CD8-positive, alpha-beta memory T cell (primary cell): ENCODE measurements around the gene CATSPER3. TPM values are rescaled to one million over a fixed set of nuclear protein-coding genes. Genes with fewer than 3 reads are reported as not detected.
A peak's percentile ranks its signal among the peaks of the same experiment; 100 is the strongest.

ENCODE experiments used
- CTCF ChIA-PET: fragments of 350-600 bp; sonication (Branson Sonifier 250); formaldehyde crosslinking; loops from one replicate; lab custom pipeline; 2021; ENCODE audit warnings: antibody characterized with exemption; lab: Charles Lee
- POLR2A ChIA-PET: fragments of 350-600 bp; sonication (Branson Sonifier 250); formaldehyde crosslinking; loops from one replicate; lab custom pipeline; 2021; ENCODE audit warnings: antibody characterized with exemption; lab: Charles Lee
- DNase-seq, 5 donors: peaks; one replicate each; pipeline versions ENCODE4 v3.0.0 to v3.0.0-alpha.2; 2020 to 2022; ENCODE audit warnings: mixed read lengths in 1 of 5
- H3K27ac ChIP-seq: one replicate; pipeline ENCODE4 v1.7.0; 2013; ENCODE audit warnings: low read depth, mild to moderate bottlenecking, low read length, moderate library complexity
- H3K27me3 ChIP-seq: 2 replicates; pipeline ENCODE4 v1.7.0; 2013; ENCODE audit warnings: low read length, mild to moderate bottlenecking; ENCODE audit not compliant: insufficient read depth, poor library complexity, severe bottlenecking
- H3K36me3 ChIP-seq: 2 replicates; pipeline ENCODE4 v1.7.0; 2013; ENCODE audit warnings: mild to moderate bottlenecking, low read length, moderate library complexity; ENCODE audit not compliant: insufficient read depth
- H3K4me1 ChIP-seq: 2 replicates; pipeline ENCODE4 v1.7.0; 2013; ENCODE audit warnings: mild to moderate bottlenecking, low read length, moderate library complexity; ENCODE audit not compliant: insufficient read depth
- H3K4me3 ChIP-seq: 2 replicates; pipeline ENCODE4 v1.7.0; 2013; ENCODE audit warnings: mild to moderate bottlenecking, low read length
- H3K9me3 ChIP-seq: 2 replicates; pipeline ENCODE4 v1.7.0; 2013; ENCODE audit warnings: mild to moderate bottlenecking, low read length
- H3K27ac Mint-ChIP-seq, 8 donors: one replicate each; pipeline ENCODE4 v1.8.0; 2020 to 2021; ENCODE audit warnings: mixed read lengths in 8 of 8, mild to moderate bottlenecking in 6 of 8, inconsistent platforms in 3 of 8, moderate library complexity in 3 of 8
- H3K27me3 Mint-ChIP-seq, 2 donors: one replicate each; pipeline ENCODE4 v1.8.0; 2020 to 2021; ENCODE audit warnings: mixed read lengths in 2 of 2, mild to moderate bottlenecking in 1 of 2, moderate library complexity in 1 of 2
- H3K36me3 Mint-ChIP-seq, 3 donors: one replicate each; pipeline ENCODE4 v1.8.0; 2020 to 2021; ENCODE audit warnings: mixed read lengths in 3 of 3, inconsistent platforms in 1 of 3, mild to moderate bottlenecking in 1 of 3
- H3K4me1 Mint-ChIP-seq, 3 donors: one replicate each; pipeline ENCODE4 v1.8.0; 2020 to 2021; ENCODE audit warnings: mixed read lengths in 3 of 3, inconsistent platforms in 1 of 3, mild to moderate bottlenecking in 1 of 3
- H3K4me3 Mint-ChIP-seq, 7 donors: one replicate each; pipeline ENCODE4 v1.8.0; 2020 to 2021; ENCODE audit warnings: mixed read lengths in 7 of 7, mild to moderate bottlenecking in 6 of 7, moderate library complexity in 4 of 7, inconsistent platforms in 2 of 7
- H3K9me3 Mint-ChIP-seq, 5 donors: one replicate each; pipeline ENCODE4 v1.8.0; 2020 to 2022; ENCODE audit warnings: mixed read lengths in 5 of 5, mild to moderate bottlenecking in 3 of 5, moderate library complexity in 2 of 5, inconsistent platforms in 1 of 5
- polyA plus RNA-seq: library from polyadenylated mRNA; unstranded; fragments of 300-500 nt; fragmentation: Illumina TruSeq; gene quantifications from one replicate; pipeline ENCODE4 v1.2.3, GENCODE V29; 2021
- total RNA-seq, 2 experiments: library from RNA; stranded (reverse); gene quantifications; one replicate each; pipeline ENCODE4 v1.2.3, GENCODE V29; 2021

Gene CATSPER3
- total and polyA plus RNA-seq, 3 experiments from 2014 or later: 0.18 to 0.36 (median 0.29) TPM

- peaks cover 0 to under 1% (median 0%) of the 10 kb centered on the region in 3 donors for H3K4me1 Mint-ChIP-seq
- peaks cover 48 to 79% of the 10 kb centered on the region in 2 donors for H3K27me3 Mint-ChIP-seq
- no peak overlapping the region for H3K27ac ChIP-seq
- H3K36me3 ChIP-seq: no peaks in the 10 kb centered on the region
- ChIA-PET POLR2A (no interaction called here), CTCF (interaction anchor here (1.8 kb wide), 1 partner anchor 12 kb away, joined by 3 read pairs; no protein-coding TSS in a partner anchor)
- no peaks in the 10 kb centered on the region for H3K4me1 ChIP-seq
- H3K36me3 Mint-ChIP-seq: no peaks in the 10 kb centered on the region
- H3K4me3 ChIP-seq: no peak overlapping the region
- H3K27ac Mint-ChIP-seq: no peak overlapping the region
- H3K27me3 ChIP-seq: no peaks in the 10 kb centered on the region
- no peaks in the 10 kb centered on the region for H3K9me3 Mint-ChIP-seq
- H3K9me3 ChIP-seq: no peaks in the 10 kb centered on the region
- no peak for DNase-seq
- H3K4me3 Mint-ChIP-seq: no peak overlapping the region
Observed at GRCh38 chr5:135046661-135047346, 79.1 kb downstream of the CATSPER3 start.

DNA sequence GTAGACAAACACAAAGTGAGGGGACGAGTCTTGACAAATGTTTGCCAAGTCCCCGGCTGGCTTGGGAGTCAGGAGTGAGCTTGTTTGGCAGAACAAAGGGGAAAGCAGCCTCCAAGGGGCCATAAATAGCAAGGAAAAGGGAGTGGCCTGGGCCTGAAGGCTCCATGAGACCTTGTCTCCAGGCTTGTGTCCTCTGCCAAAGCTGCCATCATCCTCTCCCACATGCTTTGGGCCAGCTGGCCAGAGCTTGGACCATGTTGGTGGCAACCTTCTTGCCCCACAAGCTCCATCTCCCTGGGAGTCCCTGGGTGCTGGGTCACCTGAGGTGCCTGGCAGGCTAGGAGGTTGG lies 79.6 kb downstream of the CATSPER3 start:
- Mint-ChIP-seq H3K36me3 (no peaks in the 10 kb centered on the region), H3K27ac (no peak overlapping the region), H3K4me3 (no peak overlapping the region), H3K9me3 (no peaks in the 10 kb centered on the region), H3K4me1 (no peaks in the 10 kb centered on the region), H3K27me3 (peaks cover 45 to 79% of the 10 kb centered on the region in 2 donors)
- ChIA-PET POLR2A (no interaction called here), CTCF (interaction anchor here (1.8 kb wide), 1 partner anchor 12 kb away, joined by 3 read pairs; no protein-coding TSS in a partner anchor)
- Histone ChIP-seq H3K27ac (no peak overlapping the region), H3K4me3 (no peak overlapping the region), H3K36me3 (no peaks in the 10 kb centered on the region), H3K27me3 (no peaks in the 10 kb centered on the region), H3K4me1 (no peaks in the 10 kb centered on the region), H3K9me3 (no peaks in the 10 kb centered on the region)
- no peak for DNase-seq

- H3K27me3 Mint-ChIP-seq: peaks cover 39 to 75% of the 10 kb centered on the region in 2 donors
- no peaks in the 10 kb centered on the region for H3K27me3 ChIP-seq
Observed at GRCh38 chr5:135048286-135048685, 80.6 kb downstream of the CATSPER3 start.

GRCh38 chr5:135048930-135049329 lies 81.2 kb downstream of the CATSPER3 start:
- no peaks in the 10 kb centered on the region for H3K9me3 Mint-ChIP-seq
- H3K4me3 Mint-ChIP-seq: no peak overlapping the region
- no peak for DNase-seq
- ChIA-PET POLR2A (no interaction called here), CTCF (interaction anchor here (0.7 to 1.8 kb wide), 2 partner anchors 10 to 14 kb away, joined by 3 read pairs; no protein-coding TSS in a partner anchor)
- Histone ChIP-seq H3K4me3 (no peak overlapping the region), H3K9me3 (no peaks in the 10 kb centered on the region), H3K36me3 (no peaks in the 10 kb centered on the region), H3K27me3 (no peaks in the 10 kb centered on the region), H3K4me1 (no peaks in the 10 kb centered on the region), H3K27ac (no peak overlapping the region)
- H3K36me3 Mint-ChIP-seq: no peaks in the 10 kb centered on the region
- no peak overlapping the region for H3K27ac Mint-ChIP-seq
- peaks cover 0 to 4% (median 0%) of the 10 kb centered on the region in 3 donors for H3K4me1 Mint-ChIP-seq
- peaks cover 34 to 73% of the 10 kb centered on the region in 2 donors for H3K27me3 Mint-ChIP-seq

More at GRCh38 chr5:135048286-135048685, 80.6 kb downstream of the CATSPER3 start:
- CTCF ChIA-PET: interaction anchor here (0.7 to 1.8 kb wide), 2 partner anchors 11 to 13 kb away, joined by 3 read pairs; no protein-coding TSS in a partner anchor
- DNase-seq: no peak
- H3K9me3 ChIP-seq: no peaks in the 10 kb centered on the region
- POLR2A ChIA-PET: no interaction called here
- Mint-ChIP-seq H3K36me3 (no peaks in the 10 kb centered on the region), H3K27ac (no peak overlapping the region), H3K9me3 (no peaks in the 10 kb centered on the region), H3K4me1 (peaks cover 0 to under 1% (median 0%) of the 10 kb centered on the region in 3 donors), H3K4me3 (no peak overlapping the region)
- H3K4me1 ChIP-seq: no peaks in the 10 kb centered on the region
- H3K36me3 ChIP-seq: no peaks in the 10 kb centered on the region
- no peak overlapping the region for H3K27ac ChIP-seq
- H3K4me3 ChIP-seq: no peak overlapping the region

GRCh38 chr5:135050244-135050767 lies 82.6 kb downstream of the CATSPER3 start:
- POLR2A ChIA-PET: no interaction called here
- Mint-ChIP-seq H3K4me1 (peaks cover 0 to 4% (median 0%) of the 10 kb centered on the region in 3 donors), H3K9me3 (no peaks in the 10 kb centered on the region), H3K27ac (no peak overlapping the region), H3K4me3 (no peak overlapping the region), H3K27me3 (peaks cover 28 to 70% of the 10 kb centered on the region in 2 donors), H3K36me3 (no peaks in the 10 kb centered on the region)
- no peaks in the 10 kb centered on the region for H3K9me3 ChIP-seq
- CTCF ChIA-PET: no interaction called here
- H3K4me3 ChIP-seq: no peak overlapping the region
- no peaks in the 10 kb centered on the region for H3K36me3 ChIP-seq
- no peaks in the 10 kb centered on the region for H3K4me1 ChIP-seq
- DNase-seq: no peak
- no peak overlapping the region for H3K27ac ChIP-seq
- H3K27me3 ChIP-seq: no peaks in the 10 kb centered on the region

DNA sequence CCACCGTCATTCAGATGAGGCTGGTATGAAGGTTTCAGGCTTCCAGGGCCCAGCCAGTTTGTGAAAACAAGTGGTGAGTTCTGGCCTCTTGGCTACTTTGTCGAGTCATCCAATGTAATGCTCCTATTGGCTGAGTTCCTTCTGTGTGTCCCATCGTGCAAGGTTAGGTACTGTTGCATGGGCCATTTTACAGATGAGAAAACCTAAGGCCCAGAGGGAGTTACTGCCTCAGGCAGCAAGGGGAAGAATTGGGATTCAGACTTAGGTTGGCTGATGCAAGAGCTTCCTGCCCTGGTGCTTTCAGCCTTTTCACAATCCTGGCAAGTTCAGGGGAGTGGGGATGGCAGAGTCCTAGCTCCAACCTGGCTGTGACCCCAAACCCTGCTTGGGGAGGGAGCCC lies 83.7 kb downstream of the CATSPER3 start:
- Histone ChIP-seq H3K36me3 (no peaks in the 10 kb centered on the region), H3K4me3 (no peak overlapping the region), H3K9me3 (no peaks in the 10 kb centered on the region), H3K27ac (no peak overlapping the region), H3K4me1 (no peaks in the 10 kb centered on the region), H3K27me3 (no peaks in the 10 kb centered on the region)
- CTCF ChIA-PET: no interaction called here
- no peak for DNase-seq
- POLR2A ChIA-PET: no interaction called here
- no peak overlapping the region for H3K4me3 Mint-ChIP-seq
- no peaks in the 10 kb centered on the region for H3K9me3 Mint-ChIP-seq
- peaks cover 0 to 4% (median 0%) of the 10 kb centered on the region in 3 donors for H3K4me1 Mint-ChIP-seq
- H3K27ac Mint-ChIP-seq: no peak overlapping the region
- peaks cover 30 to 63% of the 10 kb centered on the region in 2 donors for H3K27me3 Mint-ChIP-seq
- no peaks in the 10 kb centered on the region for H3K36me3 Mint-ChIP-seq

DNA sequence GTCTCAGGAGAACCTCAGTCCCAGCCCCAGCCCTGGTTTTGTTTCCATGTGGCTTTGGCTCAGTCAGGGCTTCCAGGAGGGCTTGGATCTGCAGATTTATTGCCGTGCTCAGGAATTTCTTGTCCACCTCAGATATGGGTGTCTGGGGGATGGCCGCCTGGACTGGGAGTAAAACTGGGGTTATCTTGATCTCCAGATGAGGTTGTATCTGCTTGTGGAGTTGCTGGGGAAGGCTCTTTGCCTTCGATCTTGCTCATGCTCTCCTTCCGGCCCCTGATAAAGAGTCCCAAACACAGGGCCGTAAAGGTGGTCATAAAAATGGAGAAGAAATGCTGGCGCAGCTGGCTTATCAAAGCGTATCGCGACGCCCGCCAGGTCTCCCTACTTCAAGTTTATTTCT lies 84.2 kb downstream of the CATSPER3 start:
- Mint-ChIP-seq H3K9me3 (no peaks in the 10 kb centered on the region), H3K4me1 (peaks cover 0 to 4% (median 0%) of the 10 kb centered on the region in 3 donors), H3K4me3 (no peak overlapping the region), H3K27me3 (peaks cover 35 to 63% of the 10 kb centered on the region in 2 donors), H3K36me3 (no peaks in the 10 kb centered on the region), H3K27ac (no peak overlapping the region)
- H3K9me3 ChIP-seq: no peaks in the 10 kb centered on the region
- no peak for DNase-seq
- H3K27me3 ChIP-seq: no peaks in the 10 kb centered on the region
- CTCF ChIA-PET: no interaction called here
- POLR2A ChIA-PET: no interaction called here
- no peaks in the 10 kb centered on the region for H3K4me1 ChIP-seq
- no peak overlapping the region for H3K27ac ChIP-seq
- no peak overlapping the region for H3K4me3 ChIP-seq
- H3K36me3 ChIP-seq: no peaks in the 10 kb centered on the region

- no peak overlapping the region for H3K27ac ChIP-seq
- CTCF ChIA-PET: no interaction called here
- H3K27me3 Mint-ChIP-seq: peaks cover 31 to 57% of the 10 kb centered on the region in 2 donors
- no peaks in the 10 kb centered on the region for H3K9me3 ChIP-seq
- peak overlapping the region in 1 of 8 donors; percentile 64 for H3K27ac Mint-ChIP-seq
- no peaks in the 10 kb centered on the region for H3K4me1 ChIP-seq
- no peaks in the 10 kb centered on the region for H3K36me3 ChIP-seq
- H3K9me3 Mint-ChIP-seq: no peaks in the 10 kb centered on the region
- H3K4me3 Mint-ChIP-seq: no peak overlapping the region
- DNase-seq: no peak
- H3K27me3 ChIP-seq: no peaks in the 10 kb centered on the region
- no peak overlapping the region for H3K4me3 ChIP-seq
- no peaks in the 10 kb centered on the region for H3K36me3 Mint-ChIP-seq
- POLR2A ChIA-PET: no interaction called here
- H3K4me1 Mint-ChIP-seq: peaks cover 0 to 4% (median 0%) of the 10 kb centered on the region in 3 donors
Observed at GRCh38 chr5:135052511-135053145, 84.9 kb downstream of the CATSPER3 start.
